DND-41 (cell line): ENCODE results near the gene ITGA11.
A peak's percentile ranks its signal among the peaks of the same experiment; 100 is the strongest.

Source experiments
- ATAC-seq: fragments of 200-7000 bp; cut with Tn5 transposase; 3 replicates; pipeline ENCODE4 v1.9.1; 2021; ENCODE audit warnings: low read depth; ENCODE audit not compliant: insufficient read depth
- DNase-seq: peaks from one replicate; pipeline ENCODE4 v3.0.0-alpha.2; 2020
- H2AFZ ChIP-seq: 2 replicates; pipeline ENCODE4 v1.6.0; 2012; ENCODE audit warnings: low read depth, low read length
- H3K27ac ChIP-seq: 2 replicates; pipeline ENCODE4 v1.5.1; 2012; ENCODE audit warnings: low read length, inconsistent platforms
- H3K27me3 ChIP-seq: fragments of 200-600 bp; sonication (generic); 2 replicates; pipeline ENCODE4 v1.6.0; 2012; ENCODE audit warnings: low read length, mild to moderate bottlenecking, inconsistent platforms; ENCODE audit not compliant: insufficient read depth, poor library complexity
- H3K36me3 ChIP-seq: 2 replicates; pipeline ENCODE4 v1.5.1; 2012; ENCODE audit warnings: low read length, inconsistent platforms; ENCODE audit not compliant: insufficient read depth
- H3K4me1 ChIP-seq: 2 replicates; pipeline ENCODE4 v1.5.1; 2012; ENCODE audit warnings: mild to moderate bottlenecking, low read length; ENCODE audit not compliant: insufficient read depth
- H3K4me2 ChIP-seq: 2 replicates; pipeline ENCODE4 v1.6.0; 2012; ENCODE audit warnings: mild to moderate bottlenecking, moderate library complexity, low read length, inconsistent platforms; ENCODE audit not compliant: insufficient read depth
- H3K4me3 ChIP-seq, 2 experiments: fragments of 200-600 bp in 1 of 2; shearing (Covaris generic) in 1 of 2; 2 replicates each; pipeline ENCODE4 v1.5.1; 2012 to 2016; ENCODE audit warnings: inconsistent platforms in 2 of 2, low read length in 2 of 2, mild to moderate bottlenecking in 2 of 2, low read depth in 1 of 2, moderate library complexity in 1 of 2
- H3K79me2 ChIP-seq: 2 replicates; pipeline ENCODE4 v1.6.0; 2012; ENCODE audit warnings: low read length, inconsistent platforms; ENCODE audit not compliant: insufficient read depth
- H3K9ac ChIP-seq: 2 replicates; pipeline ENCODE4 v1.6.0; 2012; ENCODE audit warnings: low read depth, mild to moderate bottlenecking, inconsistent platforms, low read length, moderate library complexity
- H3K9me3 ChIP-seq: 2 replicates; pipeline ENCODE4 v1.5.1; 2012; ENCODE audit warnings: low read length, moderate library complexity, mild to moderate bottlenecking, inconsistent platforms; ENCODE audit not compliant: insufficient read depth, severe bottlenecking
- H4K20me1 ChIP-seq: 2 replicates; pipeline ENCODE4 v1.6.0; 2012; ENCODE audit warnings: low read length; ENCODE audit not compliant: insufficient read depth
- CTCF ChIP-seq: IDR thresholded peaks from 2 replicates; pipeline ENCODE4 v1.5.1; 2012; ENCODE audit warnings: borderline replicate concordance, low read length, moderate library complexity, mild to moderate bottlenecking; ENCODE audit not compliant: poor library complexity, severe bottlenecking; ENCODE audit errors: extremely low read depth
- EZH2 ChIP-seq: IDR thresholded peaks from 3 replicates; pipeline ENCODE4 v1.6.1; 2012; ENCODE audit warnings: borderline replicate concordance, low read depth, mild to moderate bottlenecking, moderate library complexity, low read length, inconsistent platforms; ENCODE audit not compliant: severe bottlenecking

Gene ITGA11

GRCh38 chr15:68278345-68278594, 153.7 kb downstream of the ITGA11 start:
- Histone ChIP-seq H4K20me1 (peaks cover 32% of the 10 kb centered on the region), H3K4me1 (peaks cover 48% of the 10 kb centered on the region), H3K9me3 (no peaks in the 10 kb centered on the region), H3K79me2 (peaks cover 56% of the 10 kb centered on the region), H3K36me3 (peaks cover 14% of the 10 kb centered on the region), H2AFZ (peak overlapping the region; percentile 94), H3K4me3 (peak overlapping the region; percentile 40 to 86), H3K27me3 (no peaks in the 10 kb centered on the region), H3K27ac (peak overlapping the region; percentile 95), H3K9ac (peak overlapping the region; percentile 76), H3K4me2 (peak overlapping the region; percentile 88)
- TF ChIP-seq CTCF (peak; percentile 57), EZH2 (no peak)
- no peak for DNase-seq
- ATAC-seq: no peak; the same call in 2 of the 3 replicates

GRCh38 chr15:68277603-68278344, 154.2 kb downstream of the ITGA11 start, which contains the start of gene FEM1B:
Gene FEM1B (plus strand): TSS chr15:68277745. CDS start chr15:68278418, 673 bp downstream.
- Histone ChIP-seq H3K27ac (peak within 1 kb of the TSS; percentile 95), H3K79me2 (peaks cover 51% of the 10 kb centered on the region), H3K36me3 (peaks cover 14% of the 10 kb centered on the region), H3K9ac (peak within 1 kb of the TSS; percentile 76), H4K20me1 (peaks cover 32% of the 10 kb centered on the region), H3K9me3 (no peaks in the 10 kb centered on the region), H3K27me3 (no peaks in the 10 kb centered on the region), H3K4me1 (peaks cover 48% of the 10 kb centered on the region), H3K4me2 (peak within 1 kb of the TSS; percentile 88), H3K4me3 (peak within 1 kb of the TSS; percentile 40 to 86), H2AFZ (peak within 1 kb of the TSS; percentile 94)
- ATAC-seq: peak; percentile 81
- peak; percentile 88 for DNase-seq
- TF ChIP-seq EZH2: no peak
- TF ChIP-seq CTCF: no peak

- Histone ChIP-seq H3K4me2 (peak overlapping the region; percentile 88), H3K9ac (peak overlapping the region; percentile 76), H3K9me3 (no peaks in the 10 kb centered on the region), H3K4me1 (peaks cover 47% of the 10 kb centered on the region), H3K27ac (peak overlapping the region; percentile 95), H2AFZ (peak overlapping the region; percentile 94), H3K4me3 (peak overlapping the region; percentile 40 to 86; a peak in 3 of 4 replicates), H3K36me3 (peaks cover 14% of the 10 kb centered on the region), H3K27me3 (no peaks in the 10 kb centered on the region), H4K20me1 (peaks cover 32% of the 10 kb centered on the region), H3K79me2 (peaks cover 44% of the 10 kb centered on the region)
- TF ChIP-seq CTCF (no peak), EZH2 (no peak)
- ATAC-seq (peak; percentile 33), DNase-seq (no peak)
Observed at GRCh38 chr15:68277131-68277602, 154.8 kb downstream of the ITGA11 start.
